DOHH2 (cell line): ENCODE data around the gene CEP112.

Experiments
- H3F3A ChIP-seq: fragments of 200-600 bp; sonication (generic), shearing (Covaris generic); 2 replicates; pipeline ENCODE4 v1.6.0; 2016; ENCODE audit warnings: antibody characterized with exemption, mild to moderate bottlenecking; ENCODE audit not compliant: control insufficient read depth, insufficient read depth
- H3K27ac ChIP-seq: fragments of 200-600 bp; sonication (generic); 2 replicates; pipeline ENCODE4 v1.5.1; 2014; ENCODE audit warnings: low read depth, mild to moderate bottlenecking, low read length, moderate library complexity
- H3K27me3 ChIP-seq: fragments of 200-600 bp; sonication (generic); 2 replicates; pipeline ENCODE4 v1.6.1; 2014; ENCODE audit warnings: mild to moderate bottlenecking, low read length, mixed read lengths; ENCODE audit not compliant: control insufficient read depth
- H3K36me3 ChIP-seq: fragments of 200-600 bp; sonication (generic); 2 replicates; pipeline ENCODE4 v1.6.1; 2014; ENCODE audit warnings: mild to moderate bottlenecking, low read length, moderate library complexity, mixed read lengths; ENCODE audit not compliant: control insufficient read depth
- H3K4me1 ChIP-seq: fragments of 200-600 bp; sonication (generic); 2 replicates; pipeline ENCODE4 v1.6.1; 2014; ENCODE audit warnings: mild to moderate bottlenecking, low read length, mixed read lengths; ENCODE audit not compliant: control insufficient read depth
- H3K4me2 ChIP-seq: fragments of 200-600 bp; sonication (generic); 2 replicates; pipeline ENCODE4 v1.6.0; 2014; ENCODE audit warnings: mild to moderate bottlenecking, low read length, moderate library complexity
- H3K4me3 ChIP-seq: fragments of 200-600 bp; sonication (generic); 2 replicates; pipeline ENCODE4 v1.5.1; 2014; ENCODE audit warnings: mild to moderate bottlenecking, low read length, mixed read lengths
- H3K79me2 ChIP-seq: fragments of 200-600 bp; sonication (generic); 2 replicates; pipeline ENCODE4 v1.6.1; 2014; ENCODE audit warnings: mild to moderate bottlenecking, low read length, mixed read lengths; ENCODE audit not compliant: control insufficient read depth
- H3K9me2 ChIP-seq: fragments of 200-600 bp; sonication (generic); replicated peaks from 2 replicates; pipeline ENCODE4 v1.6.1; 2014; ENCODE audit warnings: mild to moderate bottlenecking, low read length, mixed read lengths; ENCODE audit not compliant: control insufficient read depth
- H3K9me3 ChIP-seq: fragments of 200-600 bp; sonication (generic); 2 replicates; pipeline ENCODE4 v1.6.1; 2014; ENCODE audit warnings: antibody characterized with exemption, low read length, mixed read lengths; ENCODE audit not compliant: control insufficient read depth, insufficient read depth
- H4K20me1 ChIP-seq: fragments of 200-600 bp; sonication (generic); 2 replicates; pipeline ENCODE4 v1.6.0; 2014; ENCODE audit warnings: low read depth, mild to moderate bottlenecking, antibody characterized with exemption, low read length, moderate library complexity; ENCODE audit not compliant: control insufficient read depth, insufficient read depth
- CTCF ChIP-seq: fragments of 200-600 bp; sonication (generic); IDR thresholded peaks from one replicate; pipeline ENCODE4 v1.5.1; 2014; ENCODE audit warnings: antibody characterized with exemption, mild to moderate bottlenecking, low read depth, low read length; ENCODE audit not compliant: poor library complexity, severe bottlenecking
- EZH2phosphoT487 ChIP-seq: fragments of 200-600 bp; sonication (generic); IDR thresholded peaks from 2 replicates; pipeline ENCODE4 v1.6.1; 2017; ENCODE audit warnings: borderline replicate concordance, mild to moderate bottlenecking, antibody characterized with exemption, low read length, moderate library complexity, mixed read lengths

Gene CEP112

GRCh38 chr17:65900216-65900615, 291.7 kb downstream of the CEP112 start:
- Histone ChIP-seq H3K79me2 (no peaks in the 10 kb centered on the region), H3K27ac (no peak overlapping the region), H3K4me1 (no peaks in the 10 kb centered on the region), H3K9me3 (no peaks in the 10 kb centered on the region), H3K9me2 (no peaks in the 10 kb centered on the region), H3K4me3 (no peak overlapping the region), H3K36me3 (no peaks in the 10 kb centered on the region), H3F3A (no peaks in the 10 kb centered on the region), H4K20me1 (no peaks in the 10 kb centered on the region), H3K4me2 (no peak overlapping the region), H3K27me3 (no peaks in the 10 kb centered on the region)
- TF ChIP-seq EZH2phosphoT487 = no peak
- TF ChIP-seq CTCF = no peak

- Histone ChIP-seq H3K79me2 (no peaks in the 10 kb centered on the region), H3K9me3 (no peaks in the 10 kb centered on the region), H3K27me3 (no peaks in the 10 kb centered on the region), H3K4me3 (no peak overlapping the region), H3K36me3 (no peaks in the 10 kb centered on the region), H3K4me1 (no peaks in the 10 kb centered on the region), H3K4me2 (no peak overlapping the region), H4K20me1 (no peaks in the 10 kb centered on the region), H3K27ac (no peak overlapping the region), H3F3A (no peaks in the 10 kb centered on the region), H3K9me2 (no peaks in the 10 kb centered on the region)
- no peak for TF ChIP-seq EZH2phosphoT487
- no peak for TF ChIP-seq CTCF
Measured at GRCh38 chr17:65898651-65899050, 293.3 kb downstream of the CEP112 start.

GRCh38 chr17:65896889-65897288, 295.0 kb downstream of the CEP112 start:
- Histone ChIP-seq H3K27ac (no peak overlapping the region), H3K79me2 (no peaks in the 10 kb centered on the region)

More at GRCh38 chr17:65896889-65897288, 295.0 kb downstream of the CEP112 start:
- H3K4me3 ChIP-seq = no peak overlapping the region
- H3F3A ChIP-seq = no peaks in the 10 kb centered on the region
- no peaks in the 10 kb centered on the region for H3K36me3 ChIP-seq
- H4K20me1 ChIP-seq = no peaks in the 10 kb centered on the region
- TF ChIP-seq EZH2phosphoT487 (no peak), CTCF (no peak)
- no peaks in the 10 kb centered on the region for H3K4me1 ChIP-seq
- no peaks in the 10 kb centered on the region for H3K9me3 ChIP-seq
- no peak overlapping the region for H3K4me2 ChIP-seq
- H3K27me3 ChIP-seq = no peaks in the 10 kb centered on the region
- H3K9me2 ChIP-seq = no peaks in the 10 kb centered on the region
